Measurements from ENCODE around the gene MYBL2.
"Not testable (repeated sequence)": the region's sequence is repeated elsewhere in the genome, so short reads cannot be mapped to it uniquely, and the experiment has no call there.

- TF ChIP-seq CTCF (IDR thresholded peaks at IDR 0.05; ENCODE audit: low read depth, low read length, missing input control); MAX (IDR thresholded peaks at IDR 0.05); REST (IDR thresholded peaks at IDR 0.05); YY1 (IDR thresholded peaks at IDR 0.05); GABPA (IDR thresholded peaks at IDR 0.05 in 1 of 2, conservative IDR thresholded peaks at IDR 0.05 in 1 of 2); TAF1 (conservative IDR thresholded peaks at IDR 0.05); JUND (IDR thresholded peaks at IDR 0.05); RAD21 (IDR thresholded peaks at IDR 0.05): not testable (repeated sequence)
Observed at GRCh38 chr20:43757888-43758287, 91.0 kb downstream of the MYBL2 start.
